ENCODE measurements around the gene TMEM35B. TPM values are rescaled to one million over a fixed set of nuclear protein-coding genes. Genes with fewer than 3 reads are reported as not detected.
"Not testable (repeated sequence)": the region's sequence is repeated elsewhere in the genome, so short reads cannot be mapped to it uniquely, and the experiment has no call there.

Gene TMEM35B
- total RNA-seq, 1 donor from 2014 or later, result 22.8 TPM

DNA sequence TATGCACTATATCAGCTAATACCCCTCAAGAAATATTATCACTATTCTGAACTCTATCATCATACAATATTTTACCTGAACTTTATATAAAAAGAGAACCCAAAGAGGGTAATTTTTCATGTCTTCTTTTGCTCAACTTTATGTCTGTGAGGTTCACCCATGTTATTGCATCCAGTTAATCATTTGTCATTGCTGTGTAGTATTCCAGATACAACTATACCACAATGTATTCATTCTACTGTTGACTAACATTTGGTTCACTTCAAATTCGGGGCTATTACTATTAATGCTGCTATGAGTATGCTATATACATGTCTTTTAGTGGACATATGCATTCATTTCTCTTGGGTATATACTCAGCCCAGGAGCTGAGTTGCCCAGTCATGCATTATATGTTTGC, 34.7 kb downstream of the TMEM35B start:
- Mint-ChIP-seq H3K4me3 (ENCODE audit: unreplicated experiment) (no peak overlapping the region), H3K36me3 (ENCODE audit: unreplicated experiment) (no peaks in the 10 kb centered on the region), H3K9me3 (ENCODE audit: unreplicated experiment) (no peaks in the 10 kb centered on the region), H3K27me3 (ENCODE audit: unreplicated experiment) (peaks cover 5% of the 10 kb centered on the region), H3K4me1 (ENCODE audit: unreplicated experiment) (no peaks in the 10 kb centered on the region), H3K27ac (ENCODE audit: unreplicated experiment) (no peak overlapping the region)
- TF ChIP-seq, protein P1, sequence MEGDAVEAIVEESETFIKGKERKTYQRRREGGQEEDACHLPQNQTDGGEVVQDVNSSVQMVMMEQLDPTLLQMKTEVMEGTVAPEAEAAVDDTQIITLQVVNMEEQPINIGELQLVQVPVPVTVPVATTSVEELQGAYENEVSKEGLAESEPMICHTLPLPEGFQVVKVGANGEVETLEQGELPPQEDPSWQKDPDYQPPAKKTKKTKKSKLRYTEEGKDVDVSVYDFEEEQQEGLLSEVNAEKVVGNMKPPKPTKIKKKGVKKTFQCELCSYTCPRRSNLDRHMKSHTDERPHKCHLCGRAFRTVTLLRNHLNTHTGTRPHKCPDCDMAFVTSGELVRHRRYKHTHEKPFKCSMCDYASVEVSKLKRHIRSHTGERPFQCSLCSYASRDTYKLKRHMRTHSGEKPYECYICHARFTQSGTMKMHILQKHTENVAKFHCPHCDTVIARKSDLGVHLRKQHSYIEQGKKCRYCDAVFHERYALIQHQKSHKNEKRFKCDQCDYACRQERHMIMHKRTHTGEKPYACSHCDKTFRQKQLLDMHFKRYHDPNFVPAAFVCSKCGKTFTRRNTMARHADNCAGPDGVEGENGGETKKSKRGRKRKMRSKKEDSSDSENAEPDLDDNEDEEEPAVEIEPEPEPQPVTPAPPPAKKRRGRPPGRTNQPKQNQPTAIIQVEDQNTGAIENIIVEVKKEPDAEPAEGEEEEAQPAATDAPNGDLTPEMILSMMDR (IDR thresholded peaks at IDR 0.05), result no peak
- DNase-seq (ENCODE audit: extremely low spot score, unreplicated experiment), result no peak

DNA sequence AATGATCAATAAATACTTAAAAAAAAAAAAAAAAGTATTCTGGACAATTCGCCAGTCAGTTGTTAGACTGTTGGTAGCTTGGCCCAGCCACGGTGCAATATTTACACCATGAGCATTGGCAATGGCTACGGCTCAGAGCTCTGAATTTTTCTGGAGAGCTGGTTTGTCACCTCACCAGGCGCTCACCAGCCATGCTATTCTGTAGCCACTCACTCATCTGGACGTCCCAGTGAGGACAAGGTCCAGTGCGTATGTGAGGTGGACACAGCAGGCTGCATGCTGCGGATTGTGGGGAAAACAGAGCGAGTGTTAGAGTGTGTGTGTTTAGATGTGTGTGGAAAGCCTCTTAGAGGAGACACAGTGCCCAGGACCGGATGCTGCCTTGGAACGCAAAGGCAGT, 36.4 kb downstream of the TMEM35B start:
- H3K9me3 Mint-ChIP-seq (ENCODE audit: unreplicated experiment); H3K4me3 Mint-ChIP-seq (ENCODE audit: unreplicated experiment); DNase-seq (ENCODE audit: extremely low spot score, unreplicated experiment); H3K36me3 Mint-ChIP-seq (ENCODE audit: unreplicated experiment); H3K27ac Mint-ChIP-seq (ENCODE audit: unreplicated experiment); H3K4me1 Mint-ChIP-seq (ENCODE audit: unreplicated experiment): not testable (repeated sequence)
- peaks cover 12% of the 10 kb centered on the region for H3K27me3 Mint-ChIP-seq (ENCODE audit: unreplicated experiment)

DNA sequence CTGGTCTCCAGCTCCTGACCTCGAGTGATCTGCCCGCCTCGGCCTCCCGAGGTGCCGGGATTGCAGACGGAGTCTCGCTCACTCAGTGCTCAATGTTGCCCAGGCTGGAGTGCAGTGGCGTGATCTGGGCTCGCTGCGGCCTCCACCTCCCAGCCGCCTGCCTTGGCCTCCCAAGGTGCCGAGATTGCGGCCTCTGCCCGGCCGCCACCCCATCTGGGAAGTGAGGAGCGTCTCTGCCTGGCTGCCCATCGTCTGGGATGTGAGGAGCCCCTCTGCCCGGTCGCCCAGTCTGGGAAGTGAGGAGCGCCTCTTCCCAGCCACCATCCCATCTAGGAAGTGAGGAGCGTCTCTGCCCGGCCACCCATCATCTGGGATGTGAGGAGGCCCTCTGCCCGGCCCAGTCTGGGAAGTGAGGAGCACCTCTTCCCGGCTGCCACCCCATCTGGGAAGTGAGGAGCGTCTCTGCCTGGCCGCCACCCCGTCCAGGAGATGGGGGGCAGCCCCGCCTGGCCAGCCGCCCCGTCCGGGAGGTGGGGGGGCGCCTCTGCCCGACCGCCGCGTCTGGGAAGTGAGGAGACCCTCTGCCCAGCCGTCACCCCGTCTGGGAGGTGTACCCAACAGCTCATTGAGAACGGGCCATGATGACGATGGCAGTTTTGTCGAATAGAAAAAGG, 37.4 kb downstream of the TMEM35B start:
- not testable (repeated sequence) for DNase-seq (ENCODE audit: extremely low spot score, unreplicated experiment); H3K36me3 Mint-ChIP-seq (ENCODE audit: unreplicated experiment); H3K4me3 Mint-ChIP-seq (ENCODE audit: unreplicated experiment); H3K4me1 Mint-ChIP-seq (ENCODE audit: unreplicated experiment); H3K9me3 Mint-ChIP-seq (ENCODE audit: unreplicated experiment); H3K27ac Mint-ChIP-seq (ENCODE audit: unreplicated experiment)
- peaks cover 19% of the 10 kb centered on the region for H3K27me3 Mint-ChIP-seq (ENCODE audit: unreplicated experiment)

DNA sequence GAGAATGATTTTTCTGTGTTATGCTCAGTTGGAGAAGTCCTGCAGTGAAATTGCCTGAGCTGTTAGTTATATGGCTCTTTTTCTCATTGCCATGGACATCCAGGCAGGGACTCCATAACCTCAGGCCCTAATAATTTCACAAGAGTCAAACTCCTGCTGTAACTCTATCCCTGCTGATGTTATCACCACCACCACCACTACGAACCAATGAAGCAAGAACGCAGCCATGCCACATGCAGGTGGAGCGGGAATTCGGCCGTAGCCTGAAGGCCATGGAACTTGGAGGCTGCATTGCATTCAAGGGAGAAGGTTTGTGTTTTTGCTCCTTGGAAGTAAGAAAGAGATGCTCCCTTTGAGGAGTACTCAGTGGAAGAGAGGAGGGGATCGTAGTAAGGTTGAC, 38.9 kb downstream of the TMEM35B start:
- H3K36me3 Mint-ChIP-seq (ENCODE audit: unreplicated experiment), result no peaks in the 10 kb centered on the region
- TF ChIP-seq, protein P1 (IDR thresholded peaks at IDR 0.05), result no peak
- DNase-seq (ENCODE audit: extremely low spot score, unreplicated experiment), result no peak
- H3K4me3 Mint-ChIP-seq (ENCODE audit: unreplicated experiment), result no peak overlapping the region
- H3K27me3 Mint-ChIP-seq (ENCODE audit: unreplicated experiment), result peaks cover 29% of the 10 kb centered on the region
- H3K4me1 Mint-ChIP-seq (ENCODE audit: unreplicated experiment), result no peaks in the 10 kb centered on the region
- no peaks in the 10 kb centered on the region for H3K9me3 Mint-ChIP-seq (ENCODE audit: unreplicated experiment)
- H3K27ac Mint-ChIP-seq (ENCODE audit: unreplicated experiment), result no peak overlapping the region

DNA sequence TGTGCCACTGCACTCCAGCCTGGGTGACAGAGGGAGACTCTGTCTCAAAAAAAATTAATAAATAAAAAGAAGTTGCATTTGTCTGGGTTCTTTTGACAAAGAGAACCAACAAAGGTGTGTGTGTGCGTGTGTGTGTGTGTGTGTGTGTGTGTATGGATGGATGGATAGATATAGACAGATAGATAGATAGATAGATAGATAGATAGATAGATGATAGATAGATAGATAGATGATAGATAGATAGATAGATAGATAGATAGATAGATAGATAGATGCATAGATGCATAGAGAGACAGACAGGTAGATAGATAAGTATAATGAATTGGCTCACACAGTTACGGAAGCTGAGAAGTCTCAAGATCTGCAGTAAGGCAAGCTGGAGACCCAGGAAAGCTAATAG, 43.3 kb downstream of the TMEM35B start:
- not testable (repeated sequence) for H3K27ac Mint-ChIP-seq (ENCODE audit: unreplicated experiment); H3K36me3 Mint-ChIP-seq (ENCODE audit: unreplicated experiment); H3K4me3 Mint-ChIP-seq (ENCODE audit: unreplicated experiment); H3K4me1 Mint-ChIP-seq (ENCODE audit: unreplicated experiment); DNase-seq (ENCODE audit: extremely low spot score, unreplicated experiment); H3K9me3 Mint-ChIP-seq (ENCODE audit: unreplicated experiment)
- peaks cover 42% of the 10 kb centered on the region for H3K27me3 Mint-ChIP-seq (ENCODE audit: unreplicated experiment)

Other genes starting within 250 kb of the TMEM35B start
- not detected in 2 replicates for gene GJB5, start 230.3 kb downstream of the TMEM35B start, total RNA-seq
- not detected in 2 replicates for gene GJB4, start 225.6 kb downstream of the TMEM35B start, total RNA-seq
- gene GJB3, start 204.1 kb downstream of the TMEM35B start, total RNA-seq, result not detected in 2 replicates
- not detected in 2 replicates for gene GJA4, start 192.3 kb downstream of the TMEM35B start, total RNA-seq
- gene SMIM12, start 125.6 kb downstream of the TMEM35B start, total RNA-seq, result 38.6 and 39.6 TPM in 2 replicates
- gene DLGAP3, start 55.7 kb downstream of the TMEM35B start, total RNA-seq, result 0.21 TPM in 1 of 2 replicates, not detected in the other
- gene ZMYM6, start 46.6 kb upstream of the TMEM35B start, total RNA-seq, result 19.9 and 24.7 TPM in 2 replicates
- gene ZMYM1, start 94.0 kb upstream of the TMEM35B start, total RNA-seq, result 16.9 and 17.2 TPM in 2 replicates
- gene SFPQ, start 207.8 kb upstream of the TMEM35B start, total RNA-seq, result 231 and 241 TPM in 2 replicates